HepG2 (cell line): ENCODE data around the gene MACROD2.

ENCODE experiments used
- BRCA1 ChIP-seq: sonication (generic); formaldehyde crosslinking; IDR thresholded peaks from 2 replicates; pipeline ENCODE4 v1.4.0; 2020; ENCODE audit warnings: missing genetic modification reagents
- EZH2 ChIP-seq: conservative IDR thresholded peaks from 2 replicates; pipeline ENCODE4 v1.6.1; 2012; ENCODE audit warnings: mild to moderate bottlenecking, low read depth, low read length, moderate library complexity
- FOSL2 ChIP-seq: sonication (generic); formaldehyde crosslinking; IDR thresholded peaks from 2 replicates; pipeline ENCODE4 v1.4.0; 2020; ENCODE audit warnings: missing genetic modification reagents
- HDAC2 ChIP-seq: sonication (generic); formaldehyde crosslinking; IDR thresholded peaks from 2 replicates; pipeline ENCODE4 v1.4.0; 2020; ENCODE audit warnings: missing genetic modification reagents
- PAX8 ChIP-seq: sonication (generic); formaldehyde crosslinking; IDR thresholded peaks from 2 replicates; pipeline ENCODE4 v1.8.0; 2022; ENCODE audit warnings: mild to moderate bottlenecking, missing genetic modification reagents, borderline replicate concordance
- PHF8 ChIP-seq: sonication (generic); formaldehyde crosslinking; IDR thresholded peaks from 2 replicates; pipeline ENCODE4 v1.5.0; 2020; ENCODE audit warnings: missing genetic modification reagents
- POLR2A ChIP-seq, 2 experiments: IDR thresholded peaks; 2 replicates each; pipeline ENCODE4 v1.6.1; 2011; ENCODE audit warnings: low read depth in 2 of 2, low read length in 2 of 2, mild to moderate bottlenecking in 1 of 2, moderate library complexity in 1 of 2; ENCODE audit not compliant: insufficient read depth in 1 of 2
- XBP1 ChIP-seq: sonication (generic); formaldehyde crosslinking; IDR thresholded peaks from 2 replicates; pipeline ENCODE4 v1.5.0; 2020; ENCODE audit warnings: missing genetic modification reagents
- ZSCAN30 ChIP-seq: sonication (generic); formaldehyde crosslinking; IDR thresholded peaks from 2 replicates; pipeline ENCODE4 v1.5.0; 2020; ENCODE audit warnings: mild to moderate bottlenecking, missing genetic modification reagents
- TF ChIP-seq, protein P1 (sequence below): sonication (generic); formaldehyde crosslinking; IDR thresholded peaks from 2 replicates; pipeline ENCODE4 v1.5.0; 2020; ENCODE audit warnings: mild to moderate bottlenecking, missing genetic modification reagents, moderate library complexity
- TF ChIP-seq, protein P2 (sequence below): sonication (generic); formaldehyde crosslinking; IDR thresholded peaks from 2 replicates; pipeline ENCODE4 v1.5.0; 2020; ENCODE audit warnings: mild to moderate bottlenecking, missing genetic modification reagents
- TF ChIP-seq, protein P3 (sequence below): sonication (generic); formaldehyde crosslinking; conservative IDR thresholded peaks from 2 replicates; pipeline ENCODE4 v1.4.0; 2020; ENCODE audit warnings: missing genetic modification reagents

DNA sequence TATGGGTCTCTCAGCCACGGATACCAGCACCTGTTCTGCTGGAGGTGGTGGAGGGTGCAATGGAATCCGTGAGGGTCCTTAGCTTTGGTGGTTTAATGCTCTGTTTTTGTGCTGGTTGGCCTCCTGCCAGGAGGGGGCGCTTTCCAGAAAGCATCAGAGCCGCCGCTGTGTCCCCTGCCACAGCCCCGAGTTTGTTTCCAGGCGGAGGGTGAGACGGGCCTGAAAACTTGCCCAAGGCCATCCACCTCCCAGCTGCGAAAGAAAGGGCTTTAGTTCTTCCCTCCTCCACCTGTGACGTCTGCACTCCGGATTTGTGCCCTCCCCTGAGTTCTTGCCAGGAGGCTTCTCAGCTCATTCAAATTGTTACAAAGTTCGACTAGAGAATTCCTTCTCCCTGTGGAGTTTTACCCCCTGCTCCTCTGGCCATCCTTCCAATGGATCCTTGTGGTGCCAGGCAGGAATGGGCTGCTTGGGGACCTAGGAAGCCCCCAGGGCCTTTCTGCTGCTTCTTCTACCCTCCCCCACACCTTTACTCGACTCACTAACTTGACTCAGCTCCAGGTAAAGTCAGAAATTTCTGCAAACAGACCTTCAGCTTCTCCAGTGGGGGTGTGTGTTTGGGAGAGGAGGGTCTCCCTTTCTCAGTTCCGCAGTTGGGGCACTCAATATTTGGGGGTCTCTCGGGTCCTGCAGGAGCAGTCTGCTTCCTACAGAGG is 1704.3 kb downstream of the MACROD2 start:
- no peak for TF ChIP-seq ZSCAN30 (CRISPR knock-in tag)
- no peak for TF ChIP-seq BRCA1 (CRISPR knock-in tag)
- no peak for TF ChIP-seq XBP1 (CRISPR knock-in tag)
- TF ChIP-seq PAX8 (CRISPR knock-in tag): no peak
- TF ChIP-seq PHF8 (CRISPR knock-in tag): no peak
- TF ChIP-seq EZH2: no peak
- TF ChIP-seq, protein P1, sequence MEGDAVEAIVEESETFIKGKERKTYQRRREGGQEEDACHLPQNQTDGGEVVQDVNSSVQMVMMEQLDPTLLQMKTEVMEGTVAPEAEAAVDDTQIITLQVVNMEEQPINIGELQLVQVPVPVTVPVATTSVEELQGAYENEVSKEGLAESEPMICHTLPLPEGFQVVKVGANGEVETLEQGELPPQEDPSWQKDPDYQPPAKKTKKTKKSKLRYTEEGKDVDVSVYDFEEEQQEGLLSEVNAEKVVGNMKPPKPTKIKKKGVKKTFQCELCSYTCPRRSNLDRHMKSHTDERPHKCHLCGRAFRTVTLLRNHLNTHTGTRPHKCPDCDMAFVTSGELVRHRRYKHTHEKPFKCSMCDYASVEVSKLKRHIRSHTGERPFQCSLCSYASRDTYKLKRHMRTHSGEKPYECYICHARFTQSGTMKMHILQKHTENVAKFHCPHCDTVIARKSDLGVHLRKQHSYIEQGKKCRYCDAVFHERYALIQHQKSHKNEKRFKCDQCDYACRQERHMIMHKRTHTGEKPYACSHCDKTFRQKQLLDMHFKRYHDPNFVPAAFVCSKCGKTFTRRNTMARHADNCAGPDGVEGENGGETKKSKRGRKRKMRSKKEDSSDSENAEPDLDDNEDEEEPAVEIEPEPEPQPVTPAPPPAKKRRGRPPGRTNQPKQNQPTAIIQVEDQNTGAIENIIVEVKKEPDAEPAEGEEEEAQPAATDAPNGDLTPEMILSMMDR (CRISPR knock-in tag): peak; percentile 46
- TF ChIP-seq, protein P2, sequence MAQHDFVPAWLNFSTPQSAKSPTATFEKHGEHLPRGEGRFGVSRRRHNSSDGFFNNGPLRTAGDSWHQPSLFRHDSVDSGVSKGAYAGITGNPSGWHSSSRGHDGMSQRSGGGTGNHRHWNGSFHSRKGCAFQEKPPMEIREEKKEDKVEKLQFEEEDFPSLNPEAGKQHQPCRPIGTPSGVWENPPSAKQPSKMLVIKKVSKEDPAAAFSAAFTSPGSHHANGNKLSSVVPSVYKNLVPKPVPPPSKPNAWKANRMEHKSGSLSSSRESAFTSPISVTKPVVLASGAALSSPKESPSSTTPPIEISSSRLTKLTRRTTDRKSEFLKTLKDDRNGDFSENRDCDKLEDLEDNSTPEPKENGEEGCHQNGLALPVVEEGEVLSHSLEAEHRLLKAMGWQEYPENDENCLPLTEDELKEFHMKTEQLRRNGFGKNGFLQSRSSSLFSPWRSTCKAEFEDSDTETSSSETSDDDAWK: no peak
- TF ChIP-seq HDAC2 (CRISPR knock-in tag): no peak
- TF ChIP-seq FOSL2 (CRISPR knock-in tag): no peak
- TF ChIP-seq, protein P3, sequence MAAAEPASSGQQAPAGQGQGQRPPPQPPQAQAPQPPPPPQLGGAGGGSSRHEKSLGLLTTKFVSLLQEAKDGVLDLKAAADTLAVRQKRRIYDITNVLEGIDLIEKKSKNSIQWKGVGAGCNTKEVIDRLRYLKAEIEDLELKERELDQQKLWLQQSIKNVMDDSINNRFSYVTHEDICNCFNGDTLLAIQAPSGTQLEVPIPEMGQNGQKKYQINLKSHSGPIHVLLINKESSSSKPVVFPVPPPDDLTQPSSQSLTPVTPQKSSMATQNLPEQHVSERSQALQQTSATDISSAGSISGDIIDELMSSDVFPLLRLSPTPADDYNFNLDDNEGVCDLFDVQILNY (CRISPR knock-in tag): no peak
- TF ChIP-seq POLR2A (IDR thresholded peaks at IDR 0.05; ENCODE audit: insufficient read depth in 1 of 2, low read depth in 2 of 2, low read length in 2 of 2): no peak
